Measurements from ENCODE around the gene HAVCR1.

The HAVCR1 gene

DNA sequence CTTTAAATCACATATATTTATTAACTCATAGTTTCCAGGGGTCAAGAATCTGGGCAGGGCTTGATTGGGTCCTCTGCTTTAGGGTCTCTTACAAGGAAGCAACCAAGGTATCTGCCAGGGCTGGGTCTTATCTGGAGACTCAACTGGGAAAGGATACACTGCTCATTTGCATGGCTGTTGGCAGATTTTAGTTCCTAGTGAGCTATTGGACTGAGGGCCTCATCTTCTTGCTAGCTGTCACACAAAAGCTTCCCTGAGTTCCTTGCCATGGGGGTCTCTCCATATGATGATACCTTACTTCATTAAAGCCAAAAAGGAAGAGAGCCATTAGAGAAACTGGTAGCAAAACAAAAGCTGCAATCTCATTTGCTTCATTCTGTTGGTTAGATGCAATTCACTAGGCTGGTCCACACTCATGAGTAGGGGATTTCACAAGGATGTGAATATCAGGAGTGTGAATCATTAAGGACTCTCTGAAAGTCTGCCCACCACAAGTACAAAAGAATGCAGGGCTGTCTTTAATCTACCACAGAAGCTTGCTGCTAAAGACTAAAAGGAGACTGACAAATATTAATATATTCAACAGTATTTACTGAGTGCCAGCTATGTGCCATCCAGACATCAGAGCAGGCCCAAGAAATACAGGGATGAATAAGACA, 53.9 kb downstream of the HAVCR1 start:
- Histone ChIP-seq H3K79me2 (ENCODE audit: control insufficient read depth, insufficient read depth, low read length, unreplicated experiment) (no peaks in the 10 kb centered on the region), H3K4me3 (ENCODE audit: low read depth, low read length) (no peak overlapping the region), H2AFZ (ENCODE audit: low read length, unreplicated experiment) (no peak overlapping the region), H3K36me3 (ENCODE audit: insufficient read depth, low read length) (no peaks in the 10 kb centered on the region), H3K4me1 (ENCODE audit: control insufficient read depth, insufficient read depth, low read length, unreplicated experiment) (no peaks in the 10 kb centered on the region), H3K27ac (ENCODE audit: low read depth, low read length) (no peak overlapping the region), H3K27me3 (ENCODE audit: insufficient read depth, low read length) (no peaks in the 10 kb centered on the region)

DNA sequence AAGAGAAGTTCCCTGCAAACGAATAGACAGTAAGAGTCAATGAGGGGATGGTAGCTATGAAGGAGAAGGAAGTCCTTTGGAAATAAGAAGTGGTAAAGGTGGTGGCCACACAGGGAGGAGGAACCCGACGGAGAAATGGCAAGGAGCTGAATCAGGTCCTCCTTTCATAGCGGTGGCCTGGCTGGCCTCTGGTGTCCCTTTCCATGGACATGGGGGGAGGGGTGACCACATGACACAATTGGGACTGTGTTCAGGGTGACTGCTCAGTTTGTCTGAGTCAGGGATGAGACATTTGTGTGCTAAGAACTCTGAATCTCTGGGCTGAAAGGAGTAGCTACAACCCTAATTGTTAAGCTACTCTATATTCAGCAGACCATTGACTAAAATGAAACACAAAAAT, 67.2 kb downstream of the HAVCR1 start:
- H3K4me3 ChIP-seq (ENCODE audit: low read depth, low read length): no peak overlapping the region

DNA sequence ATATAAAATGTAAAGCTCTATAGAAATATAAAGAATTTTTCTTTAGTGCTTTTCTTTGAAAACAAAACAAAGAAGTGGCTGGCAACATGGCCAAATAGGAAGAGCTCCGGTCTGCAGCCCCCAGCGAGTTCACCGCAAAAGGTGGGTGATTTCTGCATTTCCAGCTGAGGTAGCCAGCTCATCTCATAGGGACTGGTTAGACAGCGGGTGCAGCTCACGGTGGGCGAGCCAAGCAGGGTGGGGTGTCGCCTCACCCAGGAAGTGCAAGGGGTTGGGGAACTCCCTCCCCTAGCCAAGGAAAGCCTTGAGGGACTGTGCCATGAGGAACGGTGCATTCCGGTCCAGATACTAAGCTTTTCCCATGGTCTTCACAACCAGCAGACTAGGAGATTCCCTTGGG, 74.9 kb downstream of the HAVCR1 start:
- Histone ChIP-seq H3K4me1 (ENCODE audit: control insufficient read depth, insufficient read depth, low read length, unreplicated experiment) (no peaks in the 10 kb centered on the region), H3K79me2 (ENCODE audit: control insufficient read depth, insufficient read depth, low read length, unreplicated experiment) (no peaks in the 10 kb centered on the region), H2AFZ (ENCODE audit: low read length, unreplicated experiment) (no peak overlapping the region), H3K36me3 (ENCODE audit: insufficient read depth, low read length) (no peaks in the 10 kb centered on the region), H3K27ac (ENCODE audit: low read depth, low read length) (no peak overlapping the region), H3K27me3 (ENCODE audit: insufficient read depth, low read length) (no peaks in the 10 kb centered on the region), H3K4me3 (ENCODE audit: low read depth, low read length) (no peak overlapping the region)

More for the DNA sequence above, 67.2 kb downstream of the HAVCR1 start:
- no peaks in the 10 kb centered on the region for H3K27me3 ChIP-seq (ENCODE audit: insufficient read depth, low read length)
- H3K36me3 ChIP-seq (ENCODE audit: insufficient read depth, low read length): no peaks in the 10 kb centered on the region
- no peak overlapping the region for H2AFZ ChIP-seq (ENCODE audit: low read length, unreplicated experiment)
- H3K4me1 ChIP-seq (ENCODE audit: control insufficient read depth, insufficient read depth, low read length, unreplicated experiment): no peaks in the 10 kb centered on the region
- no peaks in the 10 kb centered on the region for H3K79me2 ChIP-seq (ENCODE audit: control insufficient read depth, insufficient read depth, low read length, unreplicated experiment)
- H3K27ac ChIP-seq (ENCODE audit: low read depth, low read length): no peak overlapping the region

DNA sequence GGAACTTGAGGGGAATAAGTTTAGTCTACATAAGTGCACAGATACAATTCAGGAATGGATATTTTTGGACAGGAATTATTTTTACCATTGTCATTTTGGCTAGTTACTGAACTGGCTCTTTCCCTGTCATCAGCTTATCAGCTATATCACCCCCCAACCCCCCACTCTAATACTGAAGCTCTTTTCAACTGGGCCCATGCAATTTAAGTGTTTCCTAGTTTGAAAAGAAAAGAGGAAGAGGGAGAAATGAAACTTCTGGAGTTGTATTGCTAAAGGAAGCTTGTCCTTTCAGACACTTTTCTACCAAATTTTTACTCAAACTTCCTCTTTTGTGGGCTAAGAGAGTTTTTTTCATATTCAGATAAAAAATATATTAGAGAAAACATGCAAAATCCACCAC, 77.4 kb downstream of the HAVCR1 start:
- Histone ChIP-seq H3K79me2 (ENCODE audit: control insufficient read depth, insufficient read depth, low read length, unreplicated experiment) (no peaks in the 10 kb centered on the region), H3K4me1 (ENCODE audit: control insufficient read depth, insufficient read depth, low read length, unreplicated experiment) (no peaks in the 10 kb centered on the region), H3K27me3 (ENCODE audit: insufficient read depth, low read length) (no peaks in the 10 kb centered on the region), H3K27ac (ENCODE audit: low read depth, low read length) (no peak overlapping the region), H3K36me3 (ENCODE audit: insufficient read depth, low read length) (no peaks in the 10 kb centered on the region), H2AFZ (ENCODE audit: low read length, unreplicated experiment) (no peak overlapping the region), H3K4me3 (ENCODE audit: low read depth, low read length) (no peak overlapping the region)
